ENCODE data around the gene CNTN4. TPM values are rescaled to one million over a fixed set of nuclear protein-coding genes. Genes with fewer than 3 reads are reported as not detected.

CNTN4 gene
- polyA plus RNA-seq, 3 donors from 2014 or later: not detected

DNA sequence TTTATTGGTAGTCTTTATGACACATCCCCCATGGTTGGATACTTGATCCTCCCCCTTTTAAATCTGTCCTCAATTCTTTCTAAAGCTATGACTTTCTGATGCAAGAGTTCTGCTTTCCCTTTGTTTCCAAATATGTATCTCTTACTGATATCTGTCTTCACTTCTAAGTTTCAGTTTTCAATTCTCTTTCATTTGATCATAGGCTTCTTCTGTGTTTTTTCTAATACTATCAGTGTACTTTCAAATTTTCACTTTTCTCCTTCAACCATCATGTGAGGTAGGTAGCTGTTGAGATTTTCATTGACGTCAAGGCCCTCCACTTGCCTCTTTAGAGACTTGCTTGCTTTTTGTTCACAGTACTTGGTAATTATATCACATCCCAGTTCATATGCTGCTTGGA, 436.5 kb downstream of the CNTN4 start:
- Mint-ChIP-seq H3K4me1 (no peaks in the 10 kb centered on the region), H3K27ac (no peak overlapping the region), H3K36me3 (no peaks in the 10 kb centered on the region), H3K9me3 (peaks cover 0 to 31% (median 10%) of the 10 kb centered on the region in 6 donors), H3K27me3 (ENCODE audit: low read depth in 3 of 3) (peaks cover 0 to 3% (median 0%) of the 10 kb centered on the region in 3 donors), H3K4me3 (no peak overlapping the region)
- no peak for DNase-seq

DNA sequence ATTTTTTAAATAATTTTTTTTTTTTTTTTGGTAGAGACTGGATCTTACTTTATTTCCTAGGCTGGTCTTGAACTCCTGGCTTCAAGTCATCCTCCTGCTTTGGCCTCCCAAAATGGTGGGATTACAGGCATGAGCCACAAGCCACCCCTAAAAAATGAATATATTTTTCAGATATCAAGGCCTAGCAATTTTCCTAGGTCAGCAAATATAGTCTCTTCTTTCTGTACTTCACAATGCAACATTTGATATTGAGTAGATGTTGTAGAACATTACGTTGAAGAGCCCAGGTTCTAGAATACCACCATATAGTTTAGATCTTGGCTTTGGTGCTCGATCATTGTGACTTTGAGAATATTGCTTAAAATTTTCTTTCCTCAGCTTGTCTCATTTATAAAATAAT, 437.9 kb downstream of the CNTN4 start:
- DNase-seq: no peak
- H3K9me3 Mint-ChIP-seq: peaks cover 0 to 21% (median 7%) of the 10 kb centered on the region in 6 donors
- no peaks in the 10 kb centered on the region for H3K4me1 Mint-ChIP-seq
- H3K27me3 Mint-ChIP-seq (ENCODE audit: low read depth in 3 of 3): peaks cover 0 to 3% (median 0%) of the 10 kb centered on the region in 3 donors
- no peak overlapping the region for H3K4me3 Mint-ChIP-seq
- no peaks in the 10 kb centered on the region for H3K36me3 Mint-ChIP-seq
- H3K27ac Mint-ChIP-seq: no peak overlapping the region

DNA sequence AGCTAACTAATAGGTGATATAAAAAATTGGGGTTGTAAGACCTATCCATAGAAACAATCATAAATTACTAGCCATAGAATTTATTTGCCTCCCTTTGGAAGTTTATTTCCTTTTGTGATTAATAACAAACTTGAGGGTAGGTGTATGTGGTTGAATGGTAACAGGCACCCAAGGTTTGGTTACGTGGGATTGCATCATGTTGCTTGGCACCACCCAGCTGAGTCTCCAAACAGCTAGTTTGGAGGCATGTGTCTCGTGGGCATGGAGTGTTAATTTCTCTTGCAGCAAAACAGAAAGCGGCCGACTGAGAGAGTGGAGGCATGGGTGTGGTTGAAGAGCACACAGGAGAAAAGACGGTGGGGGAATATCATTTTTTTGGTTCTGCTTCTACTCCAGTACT, 441.4 kb downstream of the CNTN4 start:
- no peaks in the 10 kb centered on the region for H3K36me3 Mint-ChIP-seq
- no peak for DNase-seq
- no peak overlapping the region for H3K27ac Mint-ChIP-seq
- H3K4me1 Mint-ChIP-seq: no peaks in the 10 kb centered on the region
- H3K27me3 Mint-ChIP-seq (ENCODE audit: low read depth in 3 of 3): peaks cover 0 to 3% (median 2%) of the 10 kb centered on the region in 3 donors
- H3K4me3 Mint-ChIP-seq: no peak overlapping the region
- peaks cover 0 to 14% (median 8%) of the 10 kb centered on the region in 6 donors for H3K9me3 Mint-ChIP-seq

DNA sequence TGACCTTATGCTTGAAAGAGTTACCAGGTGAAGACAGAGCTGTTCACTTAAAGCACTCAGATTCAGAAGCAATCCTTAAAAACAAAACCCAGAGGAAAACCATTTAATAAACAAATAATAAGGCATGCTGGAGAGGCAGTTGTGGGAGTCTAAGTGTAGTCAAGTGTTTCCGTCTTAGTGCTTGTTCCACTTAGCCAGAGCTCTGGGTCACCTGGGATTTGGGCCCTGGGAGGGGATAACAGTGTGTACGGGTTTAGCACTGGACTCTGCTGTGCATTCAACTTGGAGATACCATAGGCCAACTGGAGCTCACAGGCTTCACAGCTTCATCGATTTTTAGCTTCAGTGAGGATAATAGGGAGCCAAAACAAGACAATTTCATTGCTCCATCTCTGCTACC, 444.6 kb downstream of the CNTN4 start:
- DNase-seq: no peak
- H3K27me3 Mint-ChIP-seq (ENCODE audit: low read depth in 3 of 3): peaks cover 0 to 3% (median 2%) of the 10 kb centered on the region in 3 donors
- no peak overlapping the region for H3K4me3 Mint-ChIP-seq
- peaks cover 0 to 22% (median 5%) of the 10 kb centered on the region in 6 donors for H3K9me3 Mint-ChIP-seq
- no peaks in the 10 kb centered on the region for H3K36me3 Mint-ChIP-seq
- no peak overlapping the region for H3K27ac Mint-ChIP-seq
- no peaks in the 10 kb centered on the region for H3K4me1 Mint-ChIP-seq

DNA sequence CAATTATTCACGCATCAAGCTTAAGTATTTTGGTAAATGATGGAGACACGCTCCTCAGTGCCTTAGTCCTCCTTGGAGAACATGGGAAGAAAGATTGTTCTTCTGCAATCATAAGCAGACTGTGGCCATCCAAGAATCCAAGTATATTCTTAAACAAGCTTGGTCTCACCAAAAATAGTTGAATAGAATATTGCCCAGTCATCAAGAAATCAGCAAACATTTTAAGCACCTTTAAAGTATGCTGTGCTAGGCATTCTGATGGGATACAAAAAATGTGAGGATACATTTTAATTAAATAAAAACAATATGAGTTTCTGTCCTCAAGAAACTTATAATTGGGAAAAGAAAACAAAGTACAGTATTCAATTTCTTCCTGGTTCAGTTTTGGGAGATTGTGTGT, 445.5 kb downstream of the CNTN4 start:
- H3K27ac Mint-ChIP-seq: no peak overlapping the region
- no peaks in the 10 kb centered on the region for H3K4me1 Mint-ChIP-seq
- DNase-seq: no peak
- H3K36me3 Mint-ChIP-seq: no peaks in the 10 kb centered on the region
- no peak overlapping the region for H3K4me3 Mint-ChIP-seq
- H3K27me3 Mint-ChIP-seq (ENCODE audit: low read depth in 3 of 3): peaks cover 1 to 3% (median 2%) of the 10 kb centered on the region in 3 donors
- peaks cover 3 to 23% (median 8%) of the 10 kb centered on the region in 6 donors for H3K9me3 Mint-ChIP-seq

DNA sequence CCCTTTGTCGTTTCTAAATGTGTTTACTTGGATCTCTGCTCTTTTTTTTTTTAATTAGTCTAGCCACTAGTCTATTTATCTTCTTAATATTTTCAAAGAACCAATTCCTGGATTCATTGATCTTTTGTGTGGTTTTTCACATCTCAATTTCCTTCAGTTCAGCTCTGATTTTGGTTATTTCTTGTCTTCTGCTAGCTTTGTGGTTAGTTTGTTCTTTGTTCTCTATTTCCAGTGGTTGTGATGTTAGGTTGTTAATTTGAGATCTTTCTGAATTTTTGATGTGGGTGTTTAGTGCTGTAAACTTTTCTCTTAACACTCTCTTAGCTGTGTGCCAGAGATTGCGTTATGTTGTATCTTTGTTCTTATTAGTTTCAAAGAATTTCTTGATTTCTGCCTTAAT, 446.1 kb downstream of the CNTN4 start:
- DNase-seq: no peak
- H3K4me3 Mint-ChIP-seq: no peak overlapping the region
- H3K4me1 Mint-ChIP-seq: no peaks in the 10 kb centered on the region
- H3K36me3 Mint-ChIP-seq: no peaks in the 10 kb centered on the region
- peaks cover 4 to 20% (median 9%) of the 10 kb centered on the region in 6 donors for H3K9me3 Mint-ChIP-seq
- H3K27me3 Mint-ChIP-seq (ENCODE audit: low read depth in 3 of 3): peaks cover 1 to 3% (median 2%) of the 10 kb centered on the region in 3 donors
- no peak overlapping the region for H3K27ac Mint-ChIP-seq

DNA sequence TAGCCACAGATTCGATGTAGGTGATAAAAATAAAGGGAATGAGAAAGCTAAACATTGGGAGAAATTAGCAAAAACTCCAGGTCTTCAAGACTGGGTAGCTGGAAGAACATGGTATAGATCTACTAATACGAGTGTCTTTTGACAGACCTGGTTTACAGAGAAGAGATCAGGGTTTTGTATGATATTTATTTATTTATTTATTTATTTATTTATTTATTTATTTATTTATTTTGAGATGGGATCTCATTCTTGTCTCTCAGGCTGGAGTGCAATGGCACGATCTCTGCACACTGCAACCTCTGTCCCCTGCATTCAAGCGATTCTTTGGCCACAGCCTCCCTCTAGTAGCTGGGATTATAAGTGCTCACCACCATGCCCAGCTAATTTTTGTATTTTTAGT, 448.4 kb downstream of the CNTN4 start:
- Mint-ChIP-seq H3K36me3 (no peaks in the 10 kb centered on the region), H3K27ac (no peak overlapping the region), H3K27me3 (ENCODE audit: low read depth in 3 of 3) (peaks cover 0 to 4% (median 1%) of the 10 kb centered on the region in 3 donors), H3K4me1 (no peaks in the 10 kb centered on the region), H3K4me3 (no peak overlapping the region), H3K9me3 (peaks cover 8 to 20% (median 14%) of the 10 kb centered on the region in 6 donors)
- DNase-seq: no peak

DNA sequence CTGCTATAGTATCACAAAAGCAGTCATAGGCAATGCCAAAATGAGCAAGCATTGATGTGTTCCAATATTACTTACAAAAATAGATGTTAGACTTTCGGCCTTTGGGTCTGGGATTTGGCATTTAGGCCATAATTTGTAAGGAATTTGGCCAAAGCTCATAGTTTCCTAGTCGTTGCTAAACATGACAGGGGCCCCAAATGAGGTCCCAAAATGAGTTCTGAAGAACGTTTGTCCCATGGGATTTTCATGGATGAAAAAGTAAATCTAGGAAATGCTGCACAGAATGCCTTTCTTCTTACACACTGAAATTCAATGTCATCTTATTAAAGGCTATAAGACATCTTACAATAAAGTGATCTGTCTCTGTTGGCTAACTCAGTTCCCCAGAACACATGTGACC, 456.0 kb downstream of the CNTN4 start:
- Mint-ChIP-seq H3K4me1 (no peaks in the 10 kb centered on the region), H3K9me3 (peaks cover 0 to 15% (median 5%) of the 10 kb centered on the region in 6 donors), H3K27me3 (ENCODE audit: low read depth in 3 of 3) (peaks cover 0 to 2% (median 0%) of the 10 kb centered on the region in 3 donors), H3K27ac (no peak overlapping the region), H3K4me3 (no peak overlapping the region), H3K36me3 (no peaks in the 10 kb centered on the region)
- DNase-seq: no peak

DNA sequence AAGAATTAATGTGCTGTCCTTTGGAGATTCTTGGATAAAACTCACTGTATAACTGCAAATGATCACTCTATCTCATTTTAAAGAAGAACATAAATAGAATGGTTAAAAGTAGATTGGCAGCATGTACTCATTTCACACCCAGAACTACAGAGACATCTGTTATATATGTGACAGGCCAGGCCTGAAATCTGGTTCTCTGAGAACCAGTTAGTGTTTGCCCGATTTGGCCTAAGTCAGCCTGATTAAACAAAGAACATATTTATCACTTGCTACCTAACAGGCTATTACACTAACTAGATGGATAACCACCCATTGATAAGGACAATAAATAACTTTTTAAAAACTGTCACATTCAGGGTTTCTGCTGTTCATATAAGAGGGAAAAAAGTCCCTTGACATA, 460.1 kb downstream of the CNTN4 start:
- no peak overlapping the region for H3K4me3 Mint-ChIP-seq
- H3K27ac Mint-ChIP-seq: no peak overlapping the region
- H3K4me1 Mint-ChIP-seq: no peaks in the 10 kb centered on the region
- peaks cover 0 to 3% (median 0%) of the 10 kb centered on the region in 6 donors for H3K9me3 Mint-ChIP-seq
- H3K27me3 Mint-ChIP-seq (ENCODE audit: low read depth in 3 of 3): peaks cover 0 to 2% (median 0%) of the 10 kb centered on the region in 3 donors
- H3K36me3 Mint-ChIP-seq: no peaks in the 10 kb centered on the region
- DNase-seq: no peak

DNA sequence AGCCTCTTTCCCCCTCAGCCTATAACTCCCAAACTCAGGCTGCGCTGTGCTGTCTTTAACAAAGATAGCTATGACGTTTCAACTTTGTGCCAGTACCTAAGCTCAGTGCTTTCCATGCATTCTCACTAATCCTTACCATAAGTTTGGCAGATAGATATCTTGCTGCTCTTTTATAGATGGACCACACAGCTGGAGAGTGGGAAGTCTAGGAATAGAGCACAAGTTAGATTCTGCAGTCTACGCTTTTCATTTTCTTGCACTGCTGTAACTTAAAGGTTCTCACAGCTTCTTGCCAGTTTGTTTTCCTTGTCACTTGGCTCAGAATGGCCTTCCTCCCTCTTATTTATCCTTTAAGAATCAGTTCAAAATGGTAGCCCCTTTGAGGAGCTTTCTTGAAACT, 468.8 kb downstream of the CNTN4 start:
- no peak for DNase-seq
- no peak overlapping the region for H3K27ac Mint-ChIP-seq
- no peaks in the 10 kb centered on the region for H3K36me3 Mint-ChIP-seq
- peaks cover 0 to under 1% (median 0%) of the 10 kb centered on the region in 3 donors for H3K27me3 Mint-ChIP-seq (ENCODE audit: low read depth in 3 of 3)
- peaks cover 0 to 13% (median 4%) of the 10 kb centered on the region in 6 donors for H3K9me3 Mint-ChIP-seq
- H3K4me3 Mint-ChIP-seq: no peak overlapping the region
- no peaks in the 10 kb centered on the region for H3K4me1 Mint-ChIP-seq

DNA sequence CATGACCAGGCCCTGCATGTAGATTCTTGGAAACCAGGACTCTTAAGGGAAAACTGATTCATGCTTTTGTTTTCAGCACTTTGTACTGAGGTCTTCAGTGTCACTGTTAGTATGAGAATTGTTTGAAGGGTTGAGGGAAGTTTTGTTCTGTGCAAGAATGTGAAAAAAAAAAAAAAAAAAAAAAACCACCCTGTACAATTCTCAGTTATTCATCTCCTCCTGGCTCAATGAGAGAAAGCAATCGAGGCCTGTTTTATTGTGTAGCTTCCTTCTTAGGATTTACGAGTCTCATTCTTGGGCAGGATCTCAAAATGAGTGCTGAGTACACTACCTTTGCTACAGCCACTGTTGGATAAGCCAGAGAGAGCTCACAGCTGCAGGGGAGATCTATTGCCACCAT, 469.5 kb downstream of the CNTN4 start:
- H3K27ac Mint-ChIP-seq: no peak overlapping the region
- no peaks in the 10 kb centered on the region for H3K4me1 Mint-ChIP-seq
- no peak for DNase-seq
- H3K27me3 Mint-ChIP-seq (ENCODE audit: low read depth in 3 of 3): no peaks in the 10 kb centered on the region
- H3K36me3 Mint-ChIP-seq: no peaks in the 10 kb centered on the region
- H3K4me3 Mint-ChIP-seq: no peak overlapping the region
- H3K9me3 Mint-ChIP-seq: peaks cover 0 to 13% (median 4%) of the 10 kb centered on the region in 6 donors

DNA sequence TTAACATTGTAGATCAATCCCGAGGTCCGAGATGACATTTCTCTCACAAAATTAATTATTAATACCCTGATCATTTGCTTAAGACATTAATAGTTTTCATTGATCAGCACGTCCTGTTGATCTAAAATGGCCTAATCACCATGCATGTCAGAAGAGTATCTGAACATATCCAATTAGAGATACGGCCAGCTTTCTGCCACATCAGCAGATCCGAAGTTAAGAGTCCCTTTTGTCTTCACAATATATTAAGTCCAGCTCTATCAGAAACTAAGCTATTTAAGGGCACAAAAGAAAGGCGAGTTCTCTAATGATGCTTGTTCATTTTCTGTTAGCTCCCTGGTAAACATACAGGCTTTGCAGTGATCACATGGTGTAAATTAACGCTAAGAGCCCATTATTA, 470.3 kb downstream of the CNTN4 start:
- Mint-ChIP-seq H3K4me1 (no peaks in the 10 kb centered on the region), H3K9me3 (peaks cover 0 to 13% (median 4%) of the 10 kb centered on the region in 6 donors), H3K27me3 (ENCODE audit: low read depth in 3 of 3) (no peaks in the 10 kb centered on the region), H3K4me3 (no peak overlapping the region), H3K27ac (no peak overlapping the region), H3K36me3 (no peaks in the 10 kb centered on the region)
- DNase-seq: no peak

DNA sequence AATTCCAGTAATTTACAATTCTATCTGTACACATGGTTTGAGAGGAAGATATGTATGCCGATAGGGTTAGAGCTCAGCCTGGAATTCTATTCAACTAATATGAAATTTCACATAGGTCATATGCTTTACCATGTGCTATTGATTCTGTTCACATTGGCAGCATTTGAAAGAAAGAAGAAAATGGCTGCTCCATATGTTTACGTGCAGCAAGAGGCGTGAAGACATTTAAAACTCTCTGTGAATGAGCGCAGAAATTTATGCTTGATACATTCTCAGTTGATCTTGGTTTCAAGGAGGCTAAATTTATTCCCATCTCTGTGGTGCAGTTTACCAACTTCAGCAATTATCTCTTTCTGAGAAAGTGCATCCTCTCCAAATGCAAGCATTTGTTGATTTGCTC, 478.9 kb downstream of the CNTN4 start:
- H3K9me3 Mint-ChIP-seq: peaks cover 0 to 3% (median 0%) of the 10 kb centered on the region in 6 donors
- DNase-seq: no peak
- no peak overlapping the region for H3K27ac Mint-ChIP-seq
- H3K4me1 Mint-ChIP-seq: no peaks in the 10 kb centered on the region
- no peaks in the 10 kb centered on the region for H3K27me3 Mint-ChIP-seq (ENCODE audit: low read depth in 3 of 3)
- H3K36me3 Mint-ChIP-seq: no peaks in the 10 kb centered on the region
- H3K4me3 Mint-ChIP-seq: no peak overlapping the region

DNA sequence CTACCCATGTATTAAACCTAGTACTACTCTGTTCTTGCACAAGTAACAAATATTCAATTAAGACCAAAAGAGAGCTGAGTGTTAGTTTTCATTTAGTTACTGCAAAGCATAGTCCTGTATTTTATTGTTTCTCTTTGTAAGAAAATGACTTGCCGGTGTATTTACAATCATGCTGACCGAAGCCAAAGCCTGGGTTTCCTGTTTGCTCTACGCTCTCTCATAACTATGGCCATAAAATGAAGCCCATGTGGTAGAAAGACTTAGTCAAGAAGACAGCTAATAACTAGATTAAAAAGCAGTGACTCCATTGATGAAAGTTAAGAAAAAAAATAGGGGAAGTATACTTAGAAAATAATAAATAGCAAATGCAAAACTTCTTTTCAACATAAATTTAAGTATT, 479.9 kb downstream of the CNTN4 start:
- no peak overlapping the region for H3K27ac Mint-ChIP-seq
- H3K4me3 Mint-ChIP-seq: no peak overlapping the region
- H3K27me3 Mint-ChIP-seq (ENCODE audit: low read depth in 3 of 3): no peaks in the 10 kb centered on the region
- no peaks in the 10 kb centered on the region for H3K4me1 Mint-ChIP-seq
- DNase-seq: no peak
- H3K36me3 Mint-ChIP-seq: no peaks in the 10 kb centered on the region
- peaks cover 0 to 2% (median 0%) of the 10 kb centered on the region in 6 donors for H3K9me3 Mint-ChIP-seq

DNA sequence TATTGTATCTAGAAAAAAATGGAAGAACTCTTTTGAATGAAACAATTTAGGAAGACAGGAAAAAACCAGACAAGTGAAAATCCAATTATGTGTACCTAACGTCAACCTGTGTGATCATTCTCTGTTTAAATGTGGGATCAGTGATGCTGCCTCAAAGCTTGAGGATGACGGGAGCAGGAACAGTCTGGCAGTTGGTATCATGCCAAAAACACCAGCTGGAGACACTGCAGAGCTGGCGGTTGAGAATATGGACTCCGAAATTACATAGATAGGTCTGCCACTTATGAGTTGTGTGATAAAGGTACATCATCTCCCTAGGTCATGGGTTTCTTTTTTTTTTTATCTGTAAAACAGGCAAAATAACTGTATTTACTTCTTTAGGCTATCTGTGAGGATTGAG, 480.5 kb downstream of the CNTN4 start:
- DNase-seq: no peak
- H3K9me3 Mint-ChIP-seq: peaks cover 0 to 2% (median 0%) of the 10 kb centered on the region in 6 donors
- no peaks in the 10 kb centered on the region for H3K27me3 Mint-ChIP-seq (ENCODE audit: low read depth in 3 of 3)
- H3K27ac Mint-ChIP-seq: no peak overlapping the region
- no peak overlapping the region for H3K4me3 Mint-ChIP-seq
- H3K36me3 Mint-ChIP-seq: no peaks in the 10 kb centered on the region
- no peaks in the 10 kb centered on the region for H3K4me1 Mint-ChIP-seq
